Measurements from ENCODE around the gene P2RY12.
A peak's percentile ranks its signal among the peaks of the same experiment; 100 is the strongest.
"Not testable (repeated sequence)": the region's sequence is repeated elsewhere in the genome, so short reads cannot be mapped to it uniquely, and the experiment has no call there.

P2RY12 gene

DNA sequence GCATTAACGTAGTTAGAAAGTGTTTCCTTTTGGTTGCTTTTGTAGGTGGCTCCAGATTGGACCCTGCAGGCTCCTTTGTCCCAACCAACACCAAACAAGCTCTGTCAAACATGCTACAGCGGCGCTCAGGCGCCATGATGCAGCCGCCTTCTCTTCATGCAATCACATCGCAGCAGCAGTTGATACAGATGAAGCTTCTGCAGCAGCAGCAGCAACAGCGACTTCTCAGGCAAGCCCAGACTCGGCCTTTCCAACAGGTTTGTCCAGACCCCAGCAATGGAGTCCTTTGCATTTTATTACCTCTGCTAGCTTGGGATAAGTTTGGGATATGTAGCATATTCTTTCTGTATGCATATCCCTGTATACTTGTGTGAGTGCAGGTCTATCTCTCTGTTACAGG, 10.1 kb upstream of the P2RY12 start:
- DNase-seq (ENCODE audit: extremely low spot score, insufficient read length, low read depth) = no peak
- FAIRE-seq = no peak

DNA sequence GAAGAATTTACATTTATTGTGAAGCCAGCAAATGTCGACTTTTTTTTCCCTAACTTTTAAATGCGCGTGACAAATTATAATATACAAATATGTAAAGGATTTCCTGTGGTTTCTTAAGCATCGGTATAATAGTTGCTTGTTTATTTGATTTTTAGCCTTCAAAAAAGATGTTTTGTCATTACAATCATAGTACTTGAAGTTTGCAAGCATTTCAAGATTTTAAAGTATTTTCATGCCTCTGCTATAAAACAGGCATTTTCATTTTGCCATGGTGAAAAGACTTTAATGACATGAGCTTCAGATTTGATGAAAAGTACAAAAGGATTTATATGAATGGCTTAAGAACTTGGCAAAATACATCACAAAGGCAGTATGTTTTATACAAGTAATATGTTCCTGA, 9.4 kb upstream of the P2RY12 start:
- FAIRE-seq (no peak), DNase-seq (ENCODE audit: extremely low spot score, insufficient read length, low read depth) (no peak)

- no peak for FAIRE-seq
Measured at GRCh38 chr3:151393146-151393830, 8.7 kb upstream of the P2RY12 start.

DNA sequence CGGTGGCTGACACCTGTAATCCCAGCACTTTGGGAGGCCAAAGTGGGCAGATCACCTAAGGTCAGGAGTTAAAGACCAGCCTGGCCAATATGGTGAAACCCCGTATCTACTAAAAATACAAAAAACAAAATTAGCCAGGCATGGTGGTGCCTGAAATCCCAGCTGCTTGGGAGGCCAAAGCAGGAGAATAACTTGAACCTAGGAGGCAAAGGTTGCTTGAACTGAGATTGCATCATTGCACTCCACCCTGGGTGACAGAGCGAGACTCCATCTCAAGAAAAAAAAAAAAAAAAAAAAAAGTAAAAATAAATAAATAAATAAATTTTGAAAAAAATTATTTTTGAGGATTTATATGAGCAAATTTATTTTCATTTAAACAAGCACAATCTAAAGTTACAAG, 7.6 kb upstream of the P2RY12 start:
- DNase-seq (ENCODE audit: extremely low spot score, insufficient read length, low read depth); FAIRE-seq: not testable (repeated sequence)

More at GRCh38 chr3:151393146-151393830, 8.7 kb upstream of the P2RY12 start:
- DNase-seq (ENCODE audit: extremely low spot score, insufficient read length, low read depth) = no peak

DNA sequence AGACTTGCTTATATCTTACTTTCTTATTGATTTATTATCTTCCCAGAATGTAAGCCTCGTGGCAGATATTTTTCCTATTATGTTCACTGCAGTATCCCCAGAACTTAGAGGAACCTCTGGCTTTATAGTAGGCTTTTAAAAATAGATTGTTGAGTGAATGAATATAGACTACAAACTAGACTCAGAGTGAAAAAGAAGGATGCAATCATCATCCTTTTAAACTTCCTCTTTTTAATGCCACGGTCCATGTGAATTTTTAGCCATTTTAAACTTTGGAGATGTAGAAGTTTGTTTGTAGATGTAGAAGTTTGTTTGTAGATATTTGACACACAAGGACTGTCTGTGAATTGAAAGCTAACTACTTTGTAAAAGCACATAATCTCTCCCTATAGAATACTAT, 7.2 kb upstream of the P2RY12 start:
- no peak for DNase-seq (ENCODE audit: extremely low spot score, insufficient read length, low read depth)
- no peak for FAIRE-seq

- DNase-seq (ENCODE audit: extremely low spot score, insufficient read length, low read depth) = no peak
- peak; percentile 68 for FAIRE-seq
Measured at GRCh38 chr3:151387842-151388241, 3.3 kb upstream of the P2RY12 start.

GRCh38 chr3:151387432-151387831, 2.9 kb upstream of the P2RY12 start:
- no peak for DNase-seq (ENCODE audit: extremely low spot score, insufficient read length, low read depth)
- FAIRE-seq = no peak

DNA sequence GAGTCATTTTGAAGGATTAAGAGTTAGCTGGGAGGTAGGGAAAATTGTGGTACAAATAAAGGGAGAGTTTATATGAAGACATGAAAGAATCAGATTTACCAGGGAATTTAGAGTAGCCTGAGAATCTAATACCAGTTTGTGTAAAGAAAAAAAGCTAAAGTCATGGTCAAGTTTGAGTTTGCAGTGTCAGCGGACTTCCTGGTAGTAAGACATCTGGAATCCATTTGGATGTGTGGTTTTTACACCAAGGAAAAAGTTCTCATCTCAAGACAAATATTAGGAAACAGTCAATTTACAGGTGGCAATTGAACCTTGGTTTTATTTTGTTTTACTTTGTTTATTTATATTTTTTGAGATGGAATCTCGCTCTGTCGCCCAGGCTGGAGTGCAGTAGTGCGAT, 1.5 kb upstream of the P2RY12 start:
- FAIRE-seq = peak; percentile 29
- DNase-seq (ENCODE audit: extremely low spot score, insufficient read length, low read depth) = no peak

DNA sequence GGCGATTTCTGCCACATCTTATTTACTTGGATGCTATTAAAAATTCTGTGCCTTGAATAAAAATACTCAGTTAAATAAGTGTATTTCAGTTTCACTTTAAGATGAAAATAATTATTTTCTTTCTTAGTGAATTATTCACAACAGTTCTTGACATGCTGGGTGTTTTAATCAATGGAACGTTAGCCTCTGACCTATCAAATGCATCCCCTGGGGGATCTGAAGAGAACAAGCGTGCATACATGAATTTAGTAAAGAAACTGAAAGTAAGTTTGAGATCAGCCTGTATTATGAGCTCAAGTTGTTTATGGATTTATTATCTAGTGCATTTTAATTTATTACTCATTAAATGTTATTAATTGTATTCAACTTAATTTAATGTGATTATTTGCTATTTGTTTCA, 597 bp downstream of the P2RY12 start:
- FAIRE-seq = peak; percentile 71
- no peak for DNase-seq (ENCODE audit: extremely low spot score, insufficient read length, low read depth)

GRCh38 chr3:151383111-151383510, 1.4 kb downstream of the P2RY12 start:
- FAIRE-seq (no peak), DNase-seq (ENCODE audit: extremely low spot score, insufficient read length, low read depth) (no peak)

DNA sequence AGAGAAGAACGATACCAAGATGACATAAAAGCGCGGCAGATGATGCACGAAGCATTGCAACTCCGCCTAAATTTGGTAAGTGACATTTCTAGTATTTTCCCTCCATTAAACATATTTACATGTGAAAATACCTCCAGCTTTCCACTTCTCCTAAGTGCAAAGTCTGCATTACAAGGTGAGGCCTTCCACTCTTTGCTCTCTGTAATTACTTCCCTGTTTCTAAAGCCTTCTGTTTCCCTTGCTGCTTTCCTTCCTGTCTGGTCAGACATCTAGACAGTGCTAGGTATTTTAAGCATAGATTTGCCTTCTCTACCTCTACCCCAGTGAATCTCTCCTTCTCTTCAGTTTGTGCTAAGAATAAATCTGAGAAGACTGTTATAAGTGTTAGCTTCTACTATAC, 1.9 kb downstream of the P2RY12 start:
- no peak for DNase-seq (ENCODE audit: extremely low spot score, insufficient read length, low read depth)
- FAIRE-seq = peak; percentile 88

- FAIRE-seq (peak; percentile 56), DNase-seq (ENCODE audit: extremely low spot score, insufficient read length, low read depth) (no peak)
Measured at GRCh38 chr3:151379083-151379734, 5.3 kb downstream of the P2RY12 start.

DNA sequence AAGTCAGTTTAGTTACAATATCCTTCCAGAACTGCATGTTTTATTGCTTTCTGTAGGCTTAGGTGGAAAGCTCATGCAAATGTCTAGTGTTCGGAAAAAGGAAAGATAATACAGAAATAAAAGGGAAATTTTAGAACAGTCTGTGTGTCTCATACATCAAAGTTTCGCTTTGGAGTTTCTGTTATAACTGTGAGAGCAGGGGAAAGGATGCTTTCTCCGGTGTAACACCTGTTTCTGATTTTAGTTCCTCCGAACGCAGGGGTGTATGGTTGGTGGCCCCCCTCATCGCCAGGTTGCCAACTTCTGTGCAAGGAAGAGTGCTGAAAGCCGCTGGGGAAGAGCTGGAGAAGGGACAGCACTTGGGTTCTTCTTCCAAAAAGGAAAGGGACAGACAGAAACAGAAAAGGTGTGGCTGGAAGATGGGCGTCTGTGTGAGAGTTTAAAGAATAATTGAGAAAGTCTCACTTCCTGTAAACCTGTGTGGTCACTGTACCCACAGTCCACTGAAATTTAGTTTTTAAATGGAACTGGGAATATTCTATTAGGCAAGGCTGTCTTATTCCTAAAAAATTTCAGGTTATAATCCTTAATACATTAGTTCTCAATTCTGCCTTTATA, 6.7 kb downstream of the P2RY12 start:
- DNase-seq (ENCODE audit: extremely low spot score, insufficient read length, low read depth) (no peak), FAIRE-seq (peak; percentile 83)

- DNase-seq (ENCODE audit: extremely low spot score, insufficient read length, low read depth) (no peak), FAIRE-seq (no peak)
Measured at GRCh38 chr3:151372063-151372820, 12.3 kb downstream of the P2RY12 start.

- no peak for DNase-seq (ENCODE audit: extremely low spot score, insufficient read length, low read depth)
- no peak for FAIRE-seq
Measured at GRCh38 chr3:151371526-151371925, 13.0 kb downstream of the P2RY12 start.

GRCh38 chr3:151367448-151367847, 17.1 kb downstream of the P2RY12 start:
- FAIRE-seq (no peak), DNase-seq (ENCODE audit: extremely low spot score, insufficient read length, low read depth) (no peak)

GRCh38 chr3:151366993-151367392, 17.6 kb downstream of the P2RY12 start:
- no peak for DNase-seq (ENCODE audit: extremely low spot score, insufficient read length, low read depth)
- FAIRE-seq = no peak

DNA sequence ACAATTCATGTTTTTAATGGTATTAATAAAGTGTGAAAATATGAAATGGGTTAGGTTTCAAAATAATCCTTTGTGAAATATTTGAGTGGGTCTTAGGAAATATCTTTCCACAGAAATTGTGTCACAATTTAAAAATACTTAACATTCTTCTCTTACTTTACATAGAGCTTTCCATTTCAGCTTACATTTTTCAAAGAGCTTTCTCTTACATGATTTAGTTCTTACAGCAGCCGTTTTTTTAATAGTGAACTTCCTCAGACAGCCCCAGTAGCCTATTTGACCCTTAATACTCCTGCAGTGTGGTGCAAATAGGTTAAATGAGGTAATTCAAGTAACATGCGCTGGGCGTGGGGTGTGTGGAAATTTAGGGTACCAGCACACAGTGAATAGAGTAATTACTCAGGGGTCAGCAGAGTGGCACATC, 21.8 kb downstream of the P2RY12 start:
- FAIRE-seq = no peak
- no peak for DNase-seq (ENCODE audit: extremely low spot score, insufficient read length, low read depth)

GRCh38 chr3:151357463-151357850, 27.1 kb downstream of the P2RY12 start:
- DNase-seq (ENCODE audit: extremely low spot score, insufficient read length, low read depth) (no peak), FAIRE-seq (no peak)

- DNase-seq (ENCODE audit: extremely low spot score, insufficient read length, low read depth) (no peak), FAIRE-seq (no peak)
Measured at GRCh38 chr3:151356794-151357462, 27.6 kb downstream of the P2RY12 start.
